ENCODE measurements around the gene STAP1.
"Not testable (repeated sequence)": the region's sequence is repeated elsewhere in the genome, so short reads cannot be mapped to it uniquely, and the experiment has no call there.

STAP1 gene, protein sequence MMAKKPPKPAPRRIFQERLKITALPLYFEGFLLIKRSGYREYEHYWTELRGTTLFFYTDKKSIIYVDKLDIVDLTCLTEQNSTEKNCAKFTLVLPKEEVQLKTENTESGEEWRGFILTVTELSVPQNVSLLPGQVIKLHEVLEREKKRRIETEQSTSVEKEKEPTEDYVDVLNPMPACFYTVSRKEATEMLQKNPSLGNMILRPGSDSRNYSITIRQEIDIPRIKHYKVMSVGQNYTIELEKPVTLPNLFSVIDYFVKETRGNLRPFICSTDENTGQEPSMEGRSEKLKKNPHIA

GRCh38 chr4:67558493-67558892 lies at the start of gene STAP1:
STAP1 (plus strand) TSS chr4:67558727; CDS start chr4:67558810, 83 bp downstream.
- no peak within 1 kb of the TSS for H3K27ac ChIP-seq (ENCODE audit: low read depth, low read length)
- H3K27me3 ChIP-seq (ENCODE audit: control insufficient read depth, insufficient read depth, low read length), result no peaks in the 10 kb centered on the region
- H3K9ac ChIP-seq (ENCODE audit: low read length), result no peak within 1 kb of the TSS
- H3K36me3 ChIP-seq (ENCODE audit: control insufficient read depth, insufficient read depth, low read length), result no peaks in the 10 kb centered on the region
- no peak within 1 kb of the TSS for H3K4me3 ChIP-seq (ENCODE audit: low read length)
- no peaks in the 10 kb centered on the region for H3K4me1 ChIP-seq (ENCODE audit: control insufficient read depth, insufficient read depth, low read length)

GRCh38 chr4:67512501-67512900 lies 46.0 kb upstream of the STAP1 start:
- no peaks in the 10 kb centered on the region for H3K27me3 ChIP-seq (ENCODE audit: control insufficient read depth, insufficient read depth, low read length)
- no peaks in the 10 kb centered on the region for H3K4me1 ChIP-seq (ENCODE audit: control insufficient read depth, insufficient read depth, low read length)
- no peak overlapping the region for H3K4me3 ChIP-seq (ENCODE audit: low read length)
- H3K27ac ChIP-seq (ENCODE audit: low read depth, low read length), result no peak overlapping the region
- H3K36me3 ChIP-seq (ENCODE audit: control insufficient read depth, insufficient read depth, low read length), result peaks cover 3% of the 10 kb centered on the region
- no peak overlapping the region for H3K9ac ChIP-seq (ENCODE audit: low read length)

DNA sequence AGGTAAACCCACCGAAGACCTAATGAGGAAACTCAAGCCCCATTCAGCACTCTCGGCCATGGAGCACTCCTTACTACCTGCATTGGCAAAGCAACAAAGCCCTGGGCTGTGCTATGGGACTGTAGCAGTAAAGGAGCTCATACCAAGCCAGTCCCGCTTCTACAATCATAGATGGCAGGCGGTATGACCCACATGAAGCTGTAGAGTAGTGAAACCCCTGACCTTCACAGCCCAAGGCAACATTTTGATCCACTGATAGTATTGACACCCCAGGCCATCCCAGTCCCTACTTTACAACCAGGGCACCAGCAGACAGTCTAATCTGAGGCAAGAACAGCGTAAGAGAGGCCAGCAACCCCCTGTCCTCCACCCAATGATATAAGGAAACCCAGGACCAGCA lies 38.4 kb upstream of the STAP1 start:
- Histone ChIP-seq H3K9ac (ENCODE audit: low read length) (no peak overlapping the region), H3K36me3 (ENCODE audit: control insufficient read depth, insufficient read depth, low read length) (no peaks in the 10 kb centered on the region), H3K27me3 (ENCODE audit: control insufficient read depth, insufficient read depth, low read length) (no peaks in the 10 kb centered on the region), H3K4me3 (ENCODE audit: low read length) (no peak overlapping the region), H3K27ac (ENCODE audit: low read depth, low read length) (no peak overlapping the region), H3K4me1 (ENCODE audit: control insufficient read depth, insufficient read depth, low read length) (peaks cover 10% of the 10 kb centered on the region)

DNA sequence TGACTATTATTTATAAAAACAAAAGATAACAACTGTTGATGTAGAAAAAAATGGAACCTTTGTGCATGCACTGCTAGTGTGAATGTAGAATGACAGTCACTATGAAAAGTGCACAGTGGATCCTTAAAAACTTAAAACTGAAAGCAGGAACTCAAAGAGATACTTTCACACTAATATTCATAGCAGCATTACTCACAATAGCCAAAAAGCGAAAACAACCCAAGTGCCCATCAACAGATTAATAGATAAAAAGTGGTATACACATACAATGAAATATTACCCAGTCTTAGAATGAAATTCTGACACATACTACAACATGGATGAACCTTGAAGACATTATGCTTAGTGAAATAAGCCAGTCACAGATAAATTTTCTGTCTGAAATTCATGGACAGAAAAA lies 37.0 kb upstream of the STAP1 start:
- Histone ChIP-seq H3K4me3 (ENCODE audit: low read length) (no peak overlapping the region), H3K36me3 (ENCODE audit: control insufficient read depth, insufficient read depth, low read length) (no peaks in the 10 kb centered on the region), H3K9ac (ENCODE audit: low read length) (no peak overlapping the region), H3K27ac (ENCODE audit: low read depth, low read length) (no peak overlapping the region), H3K4me1 (ENCODE audit: control insufficient read depth, insufficient read depth, low read length) (peaks cover 10% of the 10 kb centered on the region), H3K27me3 (ENCODE audit: control insufficient read depth, insufficient read depth, low read length) (no peaks in the 10 kb centered on the region)

DNA sequence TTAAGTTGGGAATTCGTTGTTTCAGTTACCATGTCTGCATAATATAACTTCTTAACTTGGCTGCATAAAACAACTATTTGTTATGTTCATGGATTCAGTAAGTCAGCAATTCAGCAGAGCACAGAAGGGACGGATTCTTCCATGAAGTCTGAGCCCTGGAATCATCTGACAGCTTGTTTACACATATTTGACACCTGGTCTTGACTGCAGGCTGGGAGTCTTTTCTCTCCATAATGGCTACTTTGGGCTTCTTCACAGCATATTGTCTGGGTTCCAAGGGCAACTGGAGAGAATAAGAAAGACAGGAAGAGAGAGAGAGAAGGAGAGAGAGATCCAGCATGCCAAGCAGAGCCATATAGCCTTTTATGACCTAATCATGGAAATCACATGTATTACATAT lies 36.3 kb upstream of the STAP1 start:
- H3K27ac ChIP-seq (ENCODE audit: low read depth, low read length), result no peak overlapping the region
- no peaks in the 10 kb centered on the region for H3K36me3 ChIP-seq (ENCODE audit: control insufficient read depth, insufficient read depth, low read length)
- no peak overlapping the region for H3K4me3 ChIP-seq (ENCODE audit: low read length)
- peaks cover 10% of the 10 kb centered on the region for H3K4me1 ChIP-seq (ENCODE audit: control insufficient read depth, insufficient read depth, low read length)
- H3K9ac ChIP-seq (ENCODE audit: low read length), result no peak overlapping the region
- no peaks in the 10 kb centered on the region for H3K27me3 ChIP-seq (ENCODE audit: control insufficient read depth, insufficient read depth, low read length)

DNA sequence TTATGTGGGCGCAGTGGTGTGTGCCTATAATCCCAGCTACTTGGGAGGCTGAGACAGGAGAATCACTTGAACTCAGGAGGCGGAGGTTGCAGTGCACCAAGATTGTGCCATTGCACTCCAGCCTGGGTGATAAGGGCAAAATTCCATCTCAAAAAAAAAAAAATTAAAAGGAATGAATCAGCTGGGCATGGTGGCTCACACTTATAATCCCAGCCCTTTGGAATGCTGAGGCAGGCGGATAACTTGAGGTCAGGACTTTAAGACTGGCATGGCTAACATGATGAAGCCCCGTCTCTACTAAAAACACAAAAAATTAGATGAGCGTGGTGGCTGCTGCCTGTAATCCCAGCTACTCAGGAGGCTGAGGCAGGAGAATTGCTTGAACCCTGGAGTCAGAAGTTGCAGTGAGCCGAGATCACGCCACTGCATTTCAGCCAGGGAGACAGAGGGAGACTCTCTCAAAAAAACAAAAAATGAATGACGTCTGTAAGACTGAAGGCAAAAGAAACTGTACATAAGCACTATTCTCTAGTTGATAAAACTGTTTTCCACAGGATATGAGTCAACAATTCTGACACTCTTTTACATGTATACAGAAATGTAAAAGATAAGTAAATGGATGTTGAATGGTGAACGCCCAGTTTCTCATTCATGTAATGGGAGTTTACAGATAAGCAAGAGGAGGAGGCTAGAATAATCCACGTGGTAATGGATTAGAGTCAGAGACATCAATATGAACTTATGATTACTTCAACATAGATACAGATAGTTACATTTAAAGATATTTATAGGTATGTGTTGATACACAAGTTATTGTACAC lies 35.5 kb upstream of the STAP1 start:
- no peaks in the 10 kb centered on the region for H3K27me3 ChIP-seq (ENCODE audit: control insufficient read depth, insufficient read depth, low read length)
- H3K36me3 ChIP-seq (ENCODE audit: control insufficient read depth, insufficient read depth, low read length), result no peaks in the 10 kb centered on the region
- H3K4me1 ChIP-seq (ENCODE audit: control insufficient read depth, insufficient read depth, low read length), result peaks cover 10% of the 10 kb centered on the region
- no peak overlapping the region for H3K4me3 ChIP-seq (ENCODE audit: low read length)
- no peak overlapping the region for H3K9ac ChIP-seq (ENCODE audit: low read length)
- no peak overlapping the region for H3K27ac ChIP-seq (ENCODE audit: low read depth, low read length)

DNA sequence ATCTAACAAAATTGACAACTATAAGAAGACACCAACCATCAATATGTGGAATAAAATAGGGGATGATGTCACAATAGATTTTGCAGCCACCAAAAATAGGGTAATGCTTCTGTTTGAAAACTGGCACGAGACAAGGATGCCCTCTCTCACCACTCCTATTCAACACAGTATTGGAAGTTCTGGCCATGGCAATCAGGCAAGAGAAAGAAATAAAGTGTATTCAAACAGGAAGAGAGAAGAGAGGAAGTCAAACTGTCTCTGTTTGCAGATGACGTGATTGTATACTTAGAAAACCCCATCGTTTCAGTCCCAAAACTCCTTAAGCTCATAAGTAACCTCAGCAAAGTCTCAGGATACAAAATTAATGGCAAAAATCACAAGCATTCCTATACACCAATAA lies 34.4 kb upstream of the STAP1 start:
- peaks cover 10% of the 10 kb centered on the region for H3K4me1 ChIP-seq (ENCODE audit: control insufficient read depth, insufficient read depth, low read length)
- H3K4me3 ChIP-seq (ENCODE audit: low read length); H3K27me3 ChIP-seq (ENCODE audit: control insufficient read depth, insufficient read depth, low read length); H3K9ac ChIP-seq (ENCODE audit: low read length); H3K36me3 ChIP-seq (ENCODE audit: control insufficient read depth, insufficient read depth, low read length); H3K27ac ChIP-seq (ENCODE audit: low read depth, low read length): not testable (repeated sequence)

DNA sequence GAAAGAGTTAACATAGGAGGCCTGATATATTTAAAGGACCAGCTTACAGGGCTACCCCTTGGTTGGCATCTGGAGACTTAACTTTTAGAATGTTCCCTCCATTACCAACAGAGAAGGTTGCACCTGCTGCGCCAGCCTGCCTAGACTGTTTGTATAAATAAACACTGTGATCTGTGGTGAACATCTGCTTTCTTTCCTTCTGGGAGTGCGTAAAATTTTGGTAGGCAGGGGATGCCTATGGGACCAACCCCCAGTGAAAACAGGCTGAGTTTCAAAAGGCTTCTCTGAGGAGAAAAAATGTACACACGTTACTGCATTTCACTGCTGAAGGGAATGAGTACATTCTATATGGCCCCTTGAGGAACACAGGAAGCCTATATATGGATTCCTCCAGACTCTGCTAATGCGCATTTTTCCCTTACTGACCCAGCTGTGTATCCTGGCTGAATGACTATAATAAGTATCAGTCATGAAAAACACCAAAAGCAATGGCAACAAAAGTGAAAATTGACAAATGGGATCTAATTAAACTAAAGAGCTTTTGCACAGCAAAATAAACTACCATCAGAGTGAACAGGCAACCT lies 27.1 kb upstream of the STAP1 start:
- no peaks in the 10 kb centered on the region for H3K27me3 ChIP-seq (ENCODE audit: control insufficient read depth, insufficient read depth, low read length)
- H3K36me3 ChIP-seq (ENCODE audit: control insufficient read depth, insufficient read depth, low read length), result peaks cover 4% of the 10 kb centered on the region
- no peak overlapping the region for H3K9ac ChIP-seq (ENCODE audit: low read length)
- H3K4me3 ChIP-seq (ENCODE audit: low read length), result no peak overlapping the region
- no peaks in the 10 kb centered on the region for H3K4me1 ChIP-seq (ENCODE audit: control insufficient read depth, insufficient read depth, low read length)
- no peak overlapping the region for H3K27ac ChIP-seq (ENCODE audit: low read depth, low read length)

- not testable (repeated sequence) for H3K27ac ChIP-seq (ENCODE audit: low read depth, low read length); H3K9ac ChIP-seq (ENCODE audit: low read length); H3K4me1 ChIP-seq (ENCODE audit: control insufficient read depth, insufficient read depth, low read length); H3K4me3 ChIP-seq (ENCODE audit: low read length); H3K27me3 ChIP-seq (ENCODE audit: control insufficient read depth, insufficient read depth, low read length); H3K36me3 ChIP-seq (ENCODE audit: control insufficient read depth, insufficient read depth, low read length)
Measured at GRCh38 chr4:67532397-67532796, 26.1 kb upstream of the STAP1 start.

GRCh38 chr4:67533112-67533511 lies 25.4 kb upstream of the STAP1 start:
- H3K9ac ChIP-seq (ENCODE audit: low read length), result no peak overlapping the region
- no peaks in the 10 kb centered on the region for H3K27me3 ChIP-seq (ENCODE audit: control insufficient read depth, insufficient read depth, low read length)
- H3K27ac ChIP-seq (ENCODE audit: low read depth, low read length), result no peak overlapping the region
- H3K4me1 ChIP-seq (ENCODE audit: control insufficient read depth, insufficient read depth, low read length), result no peaks in the 10 kb centered on the region
- H3K36me3 ChIP-seq (ENCODE audit: control insufficient read depth, insufficient read depth, low read length), result peaks cover 4% of the 10 kb centered on the region
- no peak overlapping the region for H3K4me3 ChIP-seq (ENCODE audit: low read length)

DNA sequence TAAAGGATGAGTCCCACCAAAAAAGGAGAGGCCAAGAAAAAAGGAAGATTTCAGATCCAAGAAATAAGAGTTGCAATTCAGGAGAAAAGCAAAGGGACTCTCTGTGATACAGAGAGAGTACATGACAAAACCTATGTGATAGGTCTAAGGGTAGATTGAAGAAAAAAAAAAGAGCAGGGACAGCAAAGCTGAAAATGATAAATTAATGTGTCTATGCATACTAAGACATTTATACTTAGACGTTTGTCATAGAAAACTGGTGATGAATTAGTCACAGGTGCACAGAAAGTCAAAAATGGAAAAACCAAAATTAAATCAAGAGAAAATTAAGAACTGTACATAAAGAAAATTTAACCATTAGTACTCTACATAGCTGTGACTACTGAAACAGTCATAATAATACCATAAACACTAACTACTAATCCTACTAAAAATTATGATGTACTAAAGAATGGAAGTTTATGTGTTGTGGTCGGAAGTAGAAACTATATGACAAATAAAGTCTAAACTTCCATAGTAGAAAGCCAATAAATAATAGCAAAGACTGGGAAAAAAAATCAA lies 23.2 kb upstream of the STAP1 start:
- Histone ChIP-seq H3K4me1 (ENCODE audit: control insufficient read depth, insufficient read depth, low read length) (no peaks in the 10 kb centered on the region), H3K4me3 (ENCODE audit: low read length) (no peak overlapping the region), H3K27ac (ENCODE audit: low read depth, low read length) (no peak overlapping the region), H3K36me3 (ENCODE audit: control insufficient read depth, insufficient read depth, low read length) (peaks cover 6% of the 10 kb centered on the region), H3K27me3 (ENCODE audit: control insufficient read depth, insufficient read depth, low read length) (no peaks in the 10 kb centered on the region), H3K9ac (ENCODE audit: low read length) (no peak overlapping the region)

- H3K27ac ChIP-seq (ENCODE audit: low read depth, low read length), result no peak overlapping the region
- no peaks in the 10 kb centered on the region for H3K27me3 ChIP-seq (ENCODE audit: control insufficient read depth, insufficient read depth, low read length)
- H3K36me3 ChIP-seq (ENCODE audit: control insufficient read depth, insufficient read depth, low read length), result peaks cover 4% of the 10 kb centered on the region
- H3K9ac ChIP-seq (ENCODE audit: low read length), result no peak overlapping the region
- H3K4me3 ChIP-seq (ENCODE audit: low read length), result no peak overlapping the region
- no peaks in the 10 kb centered on the region for H3K4me1 ChIP-seq (ENCODE audit: control insufficient read depth, insufficient read depth, low read length)
Measured at GRCh38 chr4:67539830-67540229, 18.7 kb upstream of the STAP1 start.

All from rectal smooth muscle tissue (tissue), 1 donor.